GM12872 (cell line): ENCODE data around the gene ESYT2.

ENCODE experiments used
- CTCF ChIP-seq: IDR thresholded peaks from 3 replicates; pipeline ENCODE4 v1.5.1; 2011; ENCODE audit warnings: low read depth, mild to moderate bottlenecking, low read length, moderate library complexity; ENCODE audit not compliant: insufficient read depth

ESYT2 gene

GRCh38 chr7:158815800-158816128, 13.5 kb downstream of the ESYT2 start:
- no peak for TF ChIP-seq CTCF

- TF ChIP-seq CTCF = no peak
Measured at GRCh38 chr7:158815083-158815799, 14.1 kb downstream of the ESYT2 start.

GRCh38 chr7:158814637-158815036, 14.7 kb downstream of the ESYT2 start:
- no peak for TF ChIP-seq CTCF

GRCh38 chr7:158812684-158813083, 16.6 kb downstream of the ESYT2 start:
- no peak for TF ChIP-seq CTCF

GRCh38 chr7:158811894-158812293, 17.4 kb downstream of the ESYT2 start:
- no peak for TF ChIP-seq CTCF

- TF ChIP-seq CTCF = no peak
Measured at GRCh38 chr7:158811461-158811860, 17.8 kb downstream of the ESYT2 start.

GRCh38 chr7:158810846-158811245, 18.5 kb downstream of the ESYT2 start:
- TF ChIP-seq CTCF = no peak
